Spleen (tissue), 11 donors: Measurements from ENCODE around the gene ERVMER34-1. TPM values are rescaled to one million over a fixed set of nuclear protein-coding genes. Genes with fewer than 3 reads are reported as not detected.

ENCODE experiments used
- DNase-seq: peaks from one replicate; pipeline ENCODE4 v3.0.0-alpha.2; 2020
- H3K27ac ChIP-seq, 8 donors: fragments of 200-600 bp; sonication (generic) in 7 of 8; 1 replicate in 4 of 8; 2 replicates in 4 of 8; pipeline versions ENCODE4 v1.5.0 to v1.8.0; 2016 to 2021; ENCODE audit warnings: inconsistent platforms in 4 of 8, mild to moderate bottlenecking in 4 of 8, moderate library complexity in 1 of 8
- H3K27me3 ChIP-seq, 7 donors: fragments of 200-600 bp; sonication (generic) in 6 of 7; replicated peaks in 1 of 7; 1 replicate in 4 of 7; 2 replicates in 3 of 7; pipeline versions ENCODE4 v1.5.0 to v1.8.0; 2016 to 2021; ENCODE audit warnings: inconsistent platforms in 3 of 7, mild to moderate bottlenecking in 1 of 7
- H3K36me3 ChIP-seq, 6 donors: fragments of 200-600 bp; sonication (generic) in 5 of 6; 1 replicate in 4 of 6; 2 replicates in 2 of 6; pipeline versions ENCODE4 v1.5.0 to v1.8.0; 2016 to 2021; ENCODE audit warnings: inconsistent platforms in 2 of 6
- H3K4me1 ChIP-seq, 6 donors: fragments of 200-600 bp; sonication (generic) in 5 of 6; 1 replicate in 3 of 6; 2 replicates in 3 of 6; pipeline versions ENCODE4 v1.5.0 to v1.8.0; 2016 to 2021; ENCODE audit warnings: inconsistent platforms in 3 of 6
- H3K4me3 ChIP-seq, 8 donors: fragments of 200-600 bp; sonication (generic) in 7 of 8; 1 replicate in 4 of 8; 2 replicates in 4 of 8; pipeline versions ENCODE4 v1.5.0 to v1.8.0; 2016 to 2021; ENCODE audit warnings: inconsistent platforms in 4 of 8, mild to moderate bottlenecking in 4 of 8, moderate library complexity in 2 of 8
- H3K9me3 ChIP-seq, 8 donors: fragments of 200-600 bp; sonication (generic) in 7 of 8; 1 replicate in 4 of 8; 2 replicates in 4 of 8; pipeline versions ENCODE4 v1.5.0 to v1.8.0; 2016 to 2021; ENCODE audit warnings: inconsistent platforms in 4 of 8
- POLR2A ChIP-seq, 3 donors: fragments of 450-650 bp; IDR thresholded peaks; one replicate each; pipeline ENCODE4 v1.5.1; 2017; ENCODE audit warnings: antibody characterized with exemption in 3 of 3, mild to moderate bottlenecking in 1 of 3
- POLR2AphosphoS5 ChIP-seq, 3 donors: sonication (generic); formaldehyde crosslinking; IDR thresholded peaks; one replicate each; pipeline ENCODE4 v1.5.1; 2017; ENCODE audit warnings: antibody characterized with exemption in 3 of 3
- WGBS, 5 donors: extraction: QIAGEN DNeasy Blood & Tissue Kit in 3 of 5; methylation state at CpG; one replicate each; pipeline versions ENCODE4 v1.1.5 to v1.1.7; 2013 to 2018; 5-methylcytosine and 5-hydroxymethylcytosine counted together
- intact Hi-C: fragments of 100-400 bp; cut with DNase I; formaldehyde crosslinking; loops from one replicate; pipeline ENCODE4 v1.15.0; 2023; ENCODE audit warnings: low total_unique reads
- polyA plus RNA-seq, 3 donors: library from polyadenylated mRNA; stranded (reverse); fragments of 200-250 nt; gene quantifications; one replicate each; pipeline ENCODE4 v1.2.1, GENCODE V29; 2013
- total RNA-seq, 7 donors: library from RNA; depleted of rRNA in 3 of 7; stranded (reverse); fragments of >200 nt in 3 of 7; fragmentation: NEBNext Ultra II Directional in 4 of 7; extraction: Animal tissue kit (Norgen Biotek cat#: 25700) in 4 of 7; gene quantifications; one replicate each; pipeline versions ENCODE4 v1.1.0 to v1.2.1, GENCODE V29; 2016 to 2021
- TF ChIP-seq, protein P1 (sequence below), 11 experiments: fragments of 200-600 bp in 7 of 11; fragments of 450-650 bp in 4 of 11; sonication (generic) in 4 of 11; IDR thresholded peaks in 8 of 11; conservative IDR thresholded peaks in 3 of 11; 1 replicate in 7 of 11; 2 replicates in 4 of 11; pipeline versions ENCODE4 v1.4.0 to v1.8.0; 2016 to 2021; ENCODE audit warnings: antibody characterized with exemption in 11 of 11, inconsistent platforms in 4 of 11, mild to moderate bottlenecking in 1 of 11
- donor health status: healthy with polysubstance abuse.
- donor health status: DM: no; HTN: no; CAD: no; lungs with moderate emphysema.
- donor health status: DM: no; HTN: no; CAD: no.
- donor health status: Bipolar disorder and iron deficiency.
- donor health status: healthy.
- donor health status: DM: no; HTN: no; CAD: no.
- donor health status: DM: yes; HTN: yes; CAD: no.

Gene ERVMER34-1
- total and polyA plus RNA-seq, 10 donors = 0.09 to 2.6 (median 0.86) TPM

DNA sequence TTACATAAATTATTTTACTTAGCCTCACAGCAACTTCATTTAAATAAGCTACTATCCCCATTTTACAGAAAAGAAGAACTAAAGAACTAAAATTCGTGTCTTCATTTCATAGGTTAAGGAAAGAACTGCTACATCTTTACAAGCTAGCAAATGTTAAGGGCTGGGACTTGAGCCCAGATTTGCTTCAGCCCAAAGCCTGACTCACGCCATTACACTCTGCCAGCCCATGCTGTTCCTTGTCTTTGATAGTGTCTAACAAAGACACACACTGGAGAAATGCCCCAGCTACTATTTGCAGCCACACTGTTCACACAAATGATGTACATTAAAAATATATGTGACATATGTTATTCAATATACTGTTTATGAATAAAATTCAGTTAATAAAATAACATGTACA lies 29.0 kb upstream of the ERVMER34-1 start:
- no peaks in the 10 kb centered on the region for H3K36me3 ChIP-seq
- 64 to 84% (median 73%) methylated on average over 2 of the region's 2 CpGs for WGBS, 5 donors
- intact Hi-C loops = no loop called here
- H3K9me3 ChIP-seq = peaks cover 0 to 5% (median 0%) of the 10 kb centered on the region in 8 donors
- TF ChIP-seq POLR2A (IDR thresholded peaks at IDR 0.05) = no peak
- TF ChIP-seq, protein P1, sequence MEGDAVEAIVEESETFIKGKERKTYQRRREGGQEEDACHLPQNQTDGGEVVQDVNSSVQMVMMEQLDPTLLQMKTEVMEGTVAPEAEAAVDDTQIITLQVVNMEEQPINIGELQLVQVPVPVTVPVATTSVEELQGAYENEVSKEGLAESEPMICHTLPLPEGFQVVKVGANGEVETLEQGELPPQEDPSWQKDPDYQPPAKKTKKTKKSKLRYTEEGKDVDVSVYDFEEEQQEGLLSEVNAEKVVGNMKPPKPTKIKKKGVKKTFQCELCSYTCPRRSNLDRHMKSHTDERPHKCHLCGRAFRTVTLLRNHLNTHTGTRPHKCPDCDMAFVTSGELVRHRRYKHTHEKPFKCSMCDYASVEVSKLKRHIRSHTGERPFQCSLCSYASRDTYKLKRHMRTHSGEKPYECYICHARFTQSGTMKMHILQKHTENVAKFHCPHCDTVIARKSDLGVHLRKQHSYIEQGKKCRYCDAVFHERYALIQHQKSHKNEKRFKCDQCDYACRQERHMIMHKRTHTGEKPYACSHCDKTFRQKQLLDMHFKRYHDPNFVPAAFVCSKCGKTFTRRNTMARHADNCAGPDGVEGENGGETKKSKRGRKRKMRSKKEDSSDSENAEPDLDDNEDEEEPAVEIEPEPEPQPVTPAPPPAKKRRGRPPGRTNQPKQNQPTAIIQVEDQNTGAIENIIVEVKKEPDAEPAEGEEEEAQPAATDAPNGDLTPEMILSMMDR (IDR thresholded peaks at IDR 0.05 in 8 of 11, conservative IDR thresholded peaks at IDR 0.05 in 3 of 11) = no peak
- no peak for TF ChIP-seq POLR2AphosphoS5 (IDR thresholded peaks at IDR 0.05)
- H3K27me3 ChIP-seq = peaks cover 0 to 11% (median 0%) of the 10 kb centered on the region in 7 donors
- no peak overlapping the region for H3K4me3 ChIP-seq
- no peaks in the 10 kb centered on the region for H3K4me1 ChIP-seq
- no peak for DNase-seq
- no peak overlapping the region for H3K27ac ChIP-seq

DNA sequence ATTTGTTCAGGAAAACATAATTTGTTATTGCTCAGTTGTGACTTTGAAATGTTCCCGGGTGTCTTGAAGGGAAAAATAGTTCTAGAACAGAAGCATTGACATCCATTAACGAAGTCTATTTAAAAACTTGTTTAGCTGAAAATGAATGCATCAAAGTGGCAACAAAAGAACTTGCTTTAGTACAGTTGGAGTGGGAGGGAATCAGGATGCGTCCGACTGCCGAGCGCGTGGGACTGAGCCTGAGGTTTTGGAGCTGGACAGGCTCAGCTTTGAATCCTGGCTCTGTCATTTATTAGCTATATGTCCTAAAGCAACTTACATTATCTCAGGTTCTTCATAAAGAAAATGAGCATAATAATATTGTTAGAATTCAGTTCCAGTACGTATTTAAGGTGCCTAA lies 9.0 kb upstream of the ERVMER34-1 start:
- H3K4me1 ChIP-seq = no peaks in the 10 kb centered on the region
- WGBS, 5 donors = 80 to 89% (median 82%) methylated on average over 8 of the region's 8 CpGs

DNA sequence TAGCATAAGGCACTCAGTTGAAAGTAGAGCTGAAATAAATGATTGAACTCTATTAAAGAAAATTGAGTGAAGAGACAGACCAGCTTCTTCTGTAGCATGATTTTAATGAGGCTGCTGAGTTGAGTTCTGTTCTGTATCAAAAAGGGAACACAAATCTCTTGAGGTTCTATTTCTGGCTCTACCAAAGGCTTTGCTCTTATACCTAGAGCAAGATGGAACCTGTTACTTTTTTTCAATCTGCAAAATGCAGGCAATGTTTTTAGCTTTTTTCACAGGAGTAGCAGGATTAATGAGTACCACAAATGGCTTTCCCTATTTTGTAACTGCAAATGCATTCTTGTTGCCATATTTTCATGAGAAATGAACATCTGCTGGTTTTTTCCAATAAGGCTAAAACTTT lies 4.2 kb upstream of the ERVMER34-1 start:
- Histone ChIP-seq H3K27me3 (peaks cover 3 to 34% (median 15%) of the 10 kb centered on the region in 7 donors), H3K4me1 (peaks cover 3 to 15% (median 12%) of the 10 kb centered on the region in 6 donors), H3K27ac (no peak overlapping the region), H3K4me3 (no peak overlapping the region), H3K9me3 (no peaks in the 10 kb centered on the region), H3K36me3 (no peaks in the 10 kb centered on the region)
- no peak for DNase-seq
- intact Hi-C loops = no loop called here
- no peak for TF ChIP-seq POLR2AphosphoS5 (IDR thresholded peaks at IDR 0.05)
- TF ChIP-seq POLR2A (IDR thresholded peaks at IDR 0.05) = no peak
- TF ChIP-seq, protein P1 (IDR thresholded peaks at IDR 0.05 in 8 of 11, conservative IDR thresholded peaks at IDR 0.05 in 3 of 11) = no peak

More for the DNA sequence above, 9.0 kb upstream of the ERVMER34-1 start:
- TF ChIP-seq POLR2AphosphoS5 (IDR thresholded peaks at IDR 0.05) = no peak
- TF ChIP-seq, protein P1 (IDR thresholded peaks at IDR 0.05 in 8 of 11, conservative IDR thresholded peaks at IDR 0.05 in 3 of 11) = no peak
- TF ChIP-seq POLR2A (IDR thresholded peaks at IDR 0.05) = no peak
- H3K27me3 ChIP-seq = no peaks in the 10 kb centered on the region
- no peak overlapping the region for H3K4me3 ChIP-seq
- intact Hi-C loops = no loop called here
- no peaks in the 10 kb centered on the region for H3K9me3 ChIP-seq
- no peak for DNase-seq
- no peaks in the 10 kb centered on the region for H3K36me3 ChIP-seq
- no peak overlapping the region for H3K27ac ChIP-seq

DNA sequence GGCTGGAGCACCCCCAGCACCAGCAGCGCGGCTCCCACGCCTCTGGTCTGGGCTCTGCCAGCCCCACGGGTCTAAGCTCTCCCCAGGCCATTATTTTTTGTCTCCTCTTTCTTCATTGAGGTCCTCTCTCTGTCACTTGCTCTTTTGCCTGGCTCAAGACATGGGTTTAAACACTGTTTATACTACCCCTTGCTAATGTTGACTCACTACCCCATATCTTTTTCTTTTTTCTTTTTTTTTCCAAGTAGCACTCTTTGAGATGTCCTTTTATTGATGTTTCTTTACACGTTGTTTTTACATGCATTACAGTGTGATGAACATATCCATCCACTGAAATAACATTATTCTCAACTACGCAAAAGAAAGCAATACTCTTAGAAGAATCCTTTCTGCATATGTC lies 1.7 kb upstream of the ERVMER34-1 start:
- peaks cover 3 to 16% (median 12%) of the 10 kb centered on the region in 6 donors for H3K4me1 ChIP-seq
- intact Hi-C loops = no loop called here
- no peaks in the 10 kb centered on the region for H3K9me3 ChIP-seq
- TF ChIP-seq POLR2A (IDR thresholded peaks at IDR 0.05) = no peak
- TF ChIP-seq POLR2AphosphoS5 (IDR thresholded peaks at IDR 0.05) = no peak
- TF ChIP-seq, protein P1 (IDR thresholded peaks at IDR 0.05 in 8 of 11, conservative IDR thresholded peaks at IDR 0.05 in 3 of 11) = no peak
- WGBS, 5 donors = 81 to 96% (median 92%) methylated on average over 6 of the region's 6 CpGs
- peaks cover 3 to 57% (median 29%) of the 10 kb centered on the region in 7 donors for H3K27me3 ChIP-seq
- H3K36me3 ChIP-seq = no peaks in the 10 kb centered on the region
- H3K4me3 ChIP-seq = no peak overlapping the region
- DNase-seq = no peak
- H3K27ac ChIP-seq = no peak overlapping the region
